Neural crest cell (in vitro differentiated cells): ENCODE results near the gene CCBE1. TPM values are rescaled to one million over a fixed set of nuclear protein-coding genes. Genes with fewer than 3 reads are reported as not detected.

Source experiments
- DNase-seq: peaks from one replicate; pipeline ENCODE4 v3.0.0; 2021; ENCODE audit warnings: low read depth, mixed read lengths, low spot score
- H3K27ac Mint-ChIP-seq: one replicate; pipeline ENCODE4 v1.8.0; 2021; ENCODE audit warnings: mild to moderate bottlenecking, mixed read lengths; ENCODE audit not compliant: unreplicated experiment
- H3K27me3 Mint-ChIP-seq: 2 replicates; pipeline ENCODE4 v1.8.0; 2021; ENCODE audit warnings: low read depth, mild to moderate bottlenecking, mixed read lengths
- H3K36me3 Mint-ChIP-seq: 2 replicates; pipeline ENCODE4 v1.8.0; 2021; ENCODE audit warnings: low read depth, mild to moderate bottlenecking, mixed read lengths
- H3K4me1 Mint-ChIP-seq: 2 replicates; pipeline ENCODE4 v1.8.0; 2021; ENCODE audit warnings: mixed read lengths
- H3K4me3 Mint-ChIP-seq: one replicate; pipeline ENCODE4 v1.8.0; 2021; ENCODE audit warnings: mild to moderate bottlenecking, mixed read lengths
- H3K9me3 Mint-ChIP-seq: 2 replicates; pipeline ENCODE4 v1.8.0; 2021; ENCODE audit warnings: mixed read lengths
- CTCF ChIP-seq: fragments of 200-600 bp; sonication (generic); conservative IDR thresholded peaks from 2 replicates; pipeline ENCODE4 v1.5.0; 2021; ENCODE audit warnings: antibody characterized with exemption, mild to moderate bottlenecking
- total RNA-seq: library from RNA; stranded (reverse); gene quantifications from 2 replicates; pipeline ENCODE4 v1.2.1, GENCODE V29; 2021

The CCBE1 gene
- total RNA-seq, 1 donor from 2014 or later: 0.33 TPM

DNA sequence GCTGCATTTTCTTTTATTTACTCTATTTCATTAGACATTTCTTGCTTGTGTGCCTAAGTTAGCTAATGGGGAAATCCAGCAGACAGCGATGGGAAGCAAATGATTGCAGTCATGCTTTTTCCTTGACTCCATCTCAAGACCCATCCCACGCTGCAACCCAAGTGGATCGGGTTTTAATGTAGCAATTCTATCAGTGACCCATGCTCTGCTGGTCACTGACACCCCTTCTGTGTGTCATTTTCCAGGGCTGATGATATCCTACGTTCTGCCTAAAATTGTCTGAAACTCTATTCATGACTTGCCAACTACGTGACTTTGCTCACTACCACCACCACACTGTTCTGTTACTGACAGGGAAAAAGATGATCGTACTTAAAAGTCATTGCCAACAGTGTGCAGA, 129.8 kb downstream of the CCBE1 start:
- no peak overlapping the region for H3K4me3 Mint-ChIP-seq
- no peak for DNase-seq
- TF ChIP-seq CTCF: no peak
- no peak overlapping the region for H3K27ac Mint-ChIP-seq
- H3K4me1 Mint-ChIP-seq: peaks cover 23% of the 10 kb centered on the region
- H3K27me3 Mint-ChIP-seq: peaks cover 69% of the 10 kb centered on the region
- no peaks in the 10 kb centered on the region for H3K36me3 Mint-ChIP-seq
- H3K9me3 Mint-ChIP-seq: peaks cover 3% of the 10 kb centered on the region

DNA sequence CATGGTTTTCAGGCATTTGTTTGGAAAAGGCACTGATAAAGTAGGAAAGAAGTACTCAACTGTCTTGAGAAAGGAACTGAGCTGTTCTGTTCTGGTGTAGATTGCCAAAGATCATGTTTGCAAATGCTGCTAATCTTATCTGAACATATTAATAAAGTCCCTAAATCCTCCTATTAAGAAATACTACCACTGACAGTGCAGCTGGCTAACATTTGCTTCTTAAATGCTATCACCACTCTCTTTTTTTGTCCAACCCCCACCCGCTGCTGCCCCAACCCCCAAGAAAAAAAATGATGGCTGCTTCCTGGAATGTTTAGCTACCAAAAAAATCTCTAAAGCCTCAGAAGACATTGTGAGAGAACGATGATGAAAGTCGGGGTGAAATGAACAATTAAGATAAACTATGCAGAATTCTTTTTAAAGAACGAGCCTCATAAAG, 130.7 kb downstream of the CCBE1 start:
- Mint-ChIP-seq H3K4me3 (no peak overlapping the region), H3K27me3 (peaks cover 62% of the 10 kb centered on the region), H3K36me3 (no peaks in the 10 kb centered on the region), H3K4me1 (peaks cover 23% of the 10 kb centered on the region), H3K9me3 (peaks cover 3% of the 10 kb centered on the region), H3K27ac (no peak overlapping the region)
- no peak for DNase-seq
- no peak for TF ChIP-seq CTCF

GRCh38 chr18:59565957-59566356, 131.3 kb downstream of the CCBE1 start:
- Mint-ChIP-seq H3K4me1 (peaks cover 21% of the 10 kb centered on the region), H3K27ac (no peak overlapping the region), H3K9me3 (peaks cover 3% of the 10 kb centered on the region), H3K4me3 (no peak overlapping the region), H3K36me3 (no peaks in the 10 kb centered on the region), H3K27me3 (peaks cover 59% of the 10 kb centered on the region)
- DNase-seq: no peak
- no peak for TF ChIP-seq CTCF

- no peak overlapping the region for H3K4me3 Mint-ChIP-seq
- peaks cover 45% of the 10 kb centered on the region for H3K27me3 Mint-ChIP-seq
- peaks cover 3% of the 10 kb centered on the region for H3K9me3 Mint-ChIP-seq
- no peak for TF ChIP-seq CTCF
- no peak for DNase-seq
- no peaks in the 10 kb centered on the region for H3K36me3 Mint-ChIP-seq
- no peak overlapping the region for H3K27ac Mint-ChIP-seq
- H3K4me1 Mint-ChIP-seq: peaks cover 8% of the 10 kb centered on the region
These were observed 132.7 kb downstream of the CCBE1 start for GRCh38 chr18:59564561-59564960.

GRCh38 chr18:59563176-59563785, 133.9 kb downstream of the CCBE1 start:
- no peak overlapping the region for H3K4me3 Mint-ChIP-seq

More at GRCh38 chr18:59563176-59563785, 133.9 kb downstream of the CCBE1 start:
- Mint-ChIP-seq H3K27me3 (peaks cover 35% of the 10 kb centered on the region), H3K9me3 (peaks cover 3% of the 10 kb centered on the region), H3K4me1 (peaks cover 4% of the 10 kb centered on the region), H3K27ac (no peak overlapping the region), H3K36me3 (no peaks in the 10 kb centered on the region)
- no peak for DNase-seq
- no peak for TF ChIP-seq CTCF
